Endothelial cell of umbilical vein (primary cell): ENCODE measurements around the gene CTSZ.
"Not testable (repeated sequence)": the region's sequence is repeated elsewhere in the genome, so short reads cannot be mapped to it uniquely, and the experiment has no call there.

ENCODE experiments used
- EZH2 ChIP-seq: IDR thresholded peaks from 2 replicates; pipeline ENCODE4 v1.6.1; 2012; ENCODE audit warnings: borderline replicate concordance, low read depth, mild to moderate bottlenecking, moderate library complexity, low read length, inconsistent platforms; ENCODE audit not compliant: severe bottlenecking
- FOS ChIP-seq: IDR thresholded peaks from 2 replicates; pipeline ENCODE4 v1.6.1; 2011; ENCODE audit warnings: mild to moderate bottlenecking, low read length, moderate library complexity, borderline replicate concordance; ENCODE audit not compliant: insufficient read depth
- GATA2 ChIP-seq: IDR thresholded peaks from 2 replicates; pipeline ENCODE4 v1.7.0; 2011; ENCODE audit warnings: low read depth, mild to moderate bottlenecking, moderate library complexity, mixed read lengths, low read length; ENCODE audit not compliant: insufficient read length, insufficient read depth
- MYC ChIP-seq: IDR thresholded peaks from one replicate; pipeline ENCODE4 v1.6.1; 2011; ENCODE audit warnings: mild to moderate bottlenecking, low read depth, low read length
- POLR2A ChIP-seq: IDR thresholded peaks from 2 replicates; pipeline ENCODE4 v1.6.1; 2012; ENCODE audit warnings: low read depth, mild to moderate bottlenecking, control low read depth, low read length
- POLR2AphosphoS5 ChIP-seq: IDR thresholded peaks from 2 replicates; pipeline ENCODE4 v1.6.1; 2012; ENCODE audit warnings: low read depth, mild to moderate bottlenecking, control low read depth, low read length, moderate library complexity; ENCODE audit not compliant: insufficient read depth
- TF ChIP-seq, protein P1 (sequence below), 2 donors: IDR thresholded peaks; 1 replicate in 1 of 2; 2 replicates in 1 of 2; pipeline ENCODE4 v1.5.1; 2011; ENCODE audit warnings: low read length in 2 of 2, mild to moderate bottlenecking in 2 of 2, moderate library complexity in 2 of 2, control low read depth in 1 of 2, inconsistent platforms in 1 of 2, low read depth in 1 of 2; ENCODE audit not compliant: insufficient read depth in 1 of 2; ENCODE audit errors: extremely low read depth in 1 of 2
- TF ChIP-seq, protein P2 (sequence below): IDR thresholded peaks from 2 replicates; pipeline ENCODE4 v1.6.1; 2011; ENCODE audit not compliant: insufficient read depth, insufficient read length

DNA sequence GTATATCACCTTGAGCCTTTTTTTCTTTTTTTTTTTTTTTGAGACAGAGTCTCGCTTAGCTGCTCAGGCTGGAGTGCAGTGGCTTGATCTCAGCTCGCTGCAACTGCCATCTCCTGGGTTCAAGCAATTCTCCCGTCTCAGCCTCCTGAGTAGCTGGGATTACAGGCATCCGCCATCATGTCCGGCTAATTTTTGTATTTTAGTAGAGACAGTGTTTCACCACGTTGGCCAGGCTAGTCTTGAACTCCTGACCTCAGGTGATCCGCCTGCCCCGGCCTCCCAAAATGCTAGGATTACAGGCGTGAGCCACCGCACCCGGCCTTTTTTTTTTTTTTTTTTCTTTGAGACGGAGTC, 24.0 kb downstream of the CTSZ start:
- TF ChIP-seq EZH2, POLR2AphosphoS5, POLR2A, MYC, FOS, GATA2: not testable (repeated sequence)
- TF ChIP-seq, protein P1, sequence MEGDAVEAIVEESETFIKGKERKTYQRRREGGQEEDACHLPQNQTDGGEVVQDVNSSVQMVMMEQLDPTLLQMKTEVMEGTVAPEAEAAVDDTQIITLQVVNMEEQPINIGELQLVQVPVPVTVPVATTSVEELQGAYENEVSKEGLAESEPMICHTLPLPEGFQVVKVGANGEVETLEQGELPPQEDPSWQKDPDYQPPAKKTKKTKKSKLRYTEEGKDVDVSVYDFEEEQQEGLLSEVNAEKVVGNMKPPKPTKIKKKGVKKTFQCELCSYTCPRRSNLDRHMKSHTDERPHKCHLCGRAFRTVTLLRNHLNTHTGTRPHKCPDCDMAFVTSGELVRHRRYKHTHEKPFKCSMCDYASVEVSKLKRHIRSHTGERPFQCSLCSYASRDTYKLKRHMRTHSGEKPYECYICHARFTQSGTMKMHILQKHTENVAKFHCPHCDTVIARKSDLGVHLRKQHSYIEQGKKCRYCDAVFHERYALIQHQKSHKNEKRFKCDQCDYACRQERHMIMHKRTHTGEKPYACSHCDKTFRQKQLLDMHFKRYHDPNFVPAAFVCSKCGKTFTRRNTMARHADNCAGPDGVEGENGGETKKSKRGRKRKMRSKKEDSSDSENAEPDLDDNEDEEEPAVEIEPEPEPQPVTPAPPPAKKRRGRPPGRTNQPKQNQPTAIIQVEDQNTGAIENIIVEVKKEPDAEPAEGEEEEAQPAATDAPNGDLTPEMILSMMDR (IDR thresholded peaks at IDR 0.05; ENCODE audit: extremely low read depth in 1 of 2, insufficient read depth in 1 of 2, low read depth in 1 of 2, low read length in 2 of 2) = not testable (repeated sequence)
- TF ChIP-seq, protein P2, sequence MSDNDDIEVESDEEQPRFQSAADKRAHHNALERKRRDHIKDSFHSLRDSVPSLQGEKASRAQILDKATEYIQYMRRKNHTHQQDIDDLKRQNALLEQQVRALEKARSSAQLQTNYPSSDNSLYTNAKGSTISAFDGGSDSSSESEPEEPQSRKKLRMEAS = not testable (repeated sequence)
